ENCODE data around the gene CCBE1.

DNA sequence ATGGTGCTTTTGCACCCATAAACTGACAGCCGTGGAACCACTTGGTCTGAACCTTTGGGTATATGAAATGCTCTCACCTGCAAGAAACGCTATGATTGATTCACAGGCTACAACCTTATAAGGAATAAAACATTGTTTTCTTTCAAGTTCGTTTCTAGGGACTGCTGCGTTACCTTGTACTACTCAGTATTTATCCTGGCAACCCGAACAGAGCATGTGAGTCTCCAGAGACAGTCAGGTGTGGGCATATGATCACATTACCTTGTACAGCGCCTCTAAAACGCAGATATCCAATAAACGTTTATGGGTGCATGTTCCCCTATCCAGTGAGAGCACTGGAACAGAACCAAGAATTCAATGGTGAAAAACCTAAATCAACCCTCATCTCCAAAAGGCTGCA, 1.7 kb downstream of the CCBE1 start:
- TF ChIP-seq SIN3A (IDR thresholded peaks at IDR 0.05; ENCODE audit: borderline replicate concordance, insufficient read depth, low read length) = no peak
- no peak for TF ChIP-seq POLR2AphosphoS5 (IDR thresholded peaks at IDR 0.05; ENCODE audit: low read depth, low read length)

All from PFSK-1 (cell line).